Measurements from ENCODE around the gene SNAP25. TPM values are rescaled to one million over a fixed set of nuclear protein-coding genes. Genes with fewer than 3 reads are reported as not detected.

Gene SNAP25
- total RNA-seq, 1 experiment from 2014 or later: 0.39 TPM

DNA sequence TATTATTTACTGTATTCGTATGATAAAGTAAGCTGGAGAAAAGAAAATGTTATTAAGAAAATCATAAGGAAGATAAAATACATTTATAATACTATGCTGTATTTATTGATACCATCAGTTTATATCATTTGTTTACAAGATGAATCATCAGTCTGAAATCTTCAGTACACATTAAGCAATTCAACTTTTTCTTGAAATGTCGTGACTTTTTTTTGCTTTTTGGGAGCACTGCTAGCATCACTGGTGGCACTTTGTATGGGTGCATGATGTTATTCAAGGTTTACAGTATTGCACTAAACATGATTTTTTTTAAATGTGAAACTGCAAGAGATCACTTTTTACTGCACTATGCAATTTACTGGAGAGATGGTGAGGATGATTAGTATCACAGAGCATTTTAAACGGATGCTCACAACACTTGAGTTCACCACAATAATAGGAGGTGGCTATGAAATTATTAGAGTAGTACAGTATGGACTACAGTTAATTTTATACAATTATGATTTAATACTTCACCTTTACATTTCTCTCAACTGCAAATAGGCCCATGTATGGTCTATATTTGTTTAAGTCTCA, 85.9 kb downstream of the SNAP25 start (continued):
- TF ChIP-seq, protein P1, sequence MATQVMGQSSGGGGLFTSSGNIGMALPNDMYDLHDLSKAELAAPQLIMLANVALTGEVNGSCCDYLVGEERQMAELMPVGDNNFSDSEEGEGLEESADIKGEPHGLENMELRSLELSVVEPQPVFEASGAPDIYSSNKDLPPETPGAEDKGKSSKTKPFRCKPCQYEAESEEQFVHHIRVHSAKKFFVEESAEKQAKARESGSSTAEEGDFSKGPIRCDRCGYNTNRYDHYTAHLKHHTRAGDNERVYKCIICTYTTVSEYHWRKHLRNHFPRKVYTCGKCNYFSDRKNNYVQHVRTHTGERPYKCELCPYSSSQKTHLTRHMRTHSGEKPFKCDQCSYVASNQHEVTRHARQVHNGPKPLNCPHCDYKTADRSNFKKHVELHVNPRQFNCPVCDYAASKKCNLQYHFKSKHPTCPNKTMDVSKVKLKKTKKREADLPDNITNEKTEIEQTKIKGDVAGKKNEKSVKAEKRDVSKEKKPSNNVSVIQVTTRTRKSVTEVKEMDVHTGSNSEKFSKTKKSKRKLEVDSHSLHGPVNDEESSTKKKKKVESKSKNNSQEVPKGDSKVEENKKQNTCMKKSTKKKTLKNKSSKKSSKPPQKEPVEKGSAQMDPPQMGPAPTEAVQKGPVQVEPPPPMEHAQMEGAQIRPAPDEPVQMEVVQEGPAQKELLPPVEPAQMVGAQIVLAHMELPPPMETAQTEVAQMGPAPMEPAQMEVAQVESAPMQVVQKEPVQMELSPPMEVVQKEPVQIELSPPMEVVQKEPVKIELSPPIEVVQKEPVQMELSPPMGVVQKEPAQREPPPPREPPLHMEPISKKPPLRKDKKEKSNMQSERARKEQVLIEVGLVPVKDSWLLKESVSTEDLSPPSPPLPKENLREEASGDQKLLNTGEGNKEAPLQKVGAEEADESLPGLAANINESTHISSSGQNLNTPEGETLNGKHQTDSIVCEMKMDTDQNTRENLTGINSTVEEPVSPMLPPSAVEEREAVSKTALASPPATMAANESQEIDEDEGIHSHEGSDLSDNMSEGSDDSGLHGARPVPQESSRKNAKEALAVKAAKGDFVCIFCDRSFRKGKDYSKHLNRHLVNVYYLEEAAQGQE (IDR thresholded peaks at IDR 0.05; ENCODE audit: low read depth): no peak
- TF ChIP-seq POLR2AphosphoS5 (IDR thresholded peaks at IDR 0.05; ENCODE audit: low read depth, low read length) (no peak), ZFX (IDR thresholded peaks at IDR 0.05) (no peak), EGR1 (IDR thresholded peaks at IDR 0.05; ENCODE audit: low read depth) (no peak)

DNA sequence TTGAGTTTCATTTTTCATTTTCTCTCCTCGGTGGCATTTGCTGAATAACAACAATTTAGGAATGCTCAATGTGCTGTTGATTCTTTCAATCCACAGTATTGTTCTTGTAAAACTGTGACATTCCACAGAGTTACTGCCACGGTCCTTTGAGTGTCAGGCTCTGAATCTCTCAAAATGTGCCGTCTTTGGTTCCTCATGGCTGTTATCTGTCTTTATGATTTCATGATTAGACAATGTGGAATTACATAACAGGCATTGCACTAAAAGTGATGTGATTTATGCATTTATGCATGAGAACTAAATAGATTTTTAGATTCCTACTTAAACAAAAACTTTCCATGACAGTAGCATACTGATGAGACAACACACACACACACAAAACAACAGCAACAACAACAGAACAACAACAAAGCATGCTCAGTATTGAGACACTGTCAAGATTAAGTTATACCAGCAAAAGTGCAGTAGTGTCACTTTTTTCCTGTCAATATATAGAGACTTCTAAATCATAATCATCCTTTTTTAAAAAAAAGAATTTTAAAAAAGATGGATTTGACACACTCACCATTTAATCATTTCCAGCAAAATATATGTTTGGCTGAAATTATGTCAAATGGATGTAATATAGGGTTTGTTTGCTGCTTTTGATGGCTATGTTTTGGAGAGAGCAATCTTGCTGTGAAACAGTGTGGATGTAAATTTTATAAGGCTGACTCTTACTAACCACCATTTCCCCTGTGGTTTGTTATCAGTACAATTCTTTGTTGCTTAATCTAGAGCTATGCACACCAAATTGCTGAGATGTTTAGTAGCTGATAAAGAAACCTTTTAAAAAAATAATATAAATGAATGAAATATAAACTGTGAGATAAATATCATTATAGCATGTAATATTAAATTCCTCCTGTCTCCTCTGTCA, 88.1 kb downstream of the SNAP25 start:
- BruUV-seq (replicated peaks): no TSS peak
- Histone ChIP-seq H3K4me1 (ENCODE audit: control insufficient read depth in 1 of 2, insufficient read depth in 2 of 2, low read length in 2 of 2) (peaks cover 0 to 7% of the 10 kb centered on the region in 2 experiments; a peak in 3 of 4 replicates), H3K27ac (ENCODE audit: low read depth, low read length) (no peak overlapping the region), H3K9ac (ENCODE audit: low read length) (no peak overlapping the region), H3K9me3 (ENCODE audit: control insufficient read depth in 1 of 2, insufficient read depth in 1 of 2, low read depth in 1 of 2, low read length in 2 of 2) (no peaks in the 10 kb centered on the region), H2AFZ (ENCODE audit: low read depth, low read length, poor library complexity, severe bottlenecking) (no peak overlapping the region), H3K9me2 (ENCODE audit: insufficient read depth) (no peaks in the 10 kb centered on the region), H3K4me3 (replicated peaks in 1 of 2; ENCODE audit: low read depth in 1 of 2, low read length in 2 of 2) (no peak overlapping the region), H3K79me2 (ENCODE audit: insufficient read depth, low read length) (no peaks in the 10 kb centered on the region), H3K27me3 (ENCODE audit: insufficient read depth, low read length) (peaks cover 15% of the 10 kb centered on the region; the same call in 1 of the 2 replicates), H3K36me3 (ENCODE audit: control insufficient read depth in 1 of 2, insufficient read depth in 2 of 2, low read length in 2 of 2) (no peaks in the 10 kb centered on the region), H4K20me1 (ENCODE audit: insufficient read depth) (no peaks in the 10 kb centered on the region), H3K4me2 (ENCODE audit: low read length) (no peak overlapping the region)
- no peak for ATAC-seq
- RAD21 ChIA-PET (ENCODE audit: low non-redundant PET in 1 of 2, low total read pairs in 2 of 2, uncharacterized antibody in 2 of 2, unreplicated experiment in 2 of 2): no interaction called here
- CTCF ChIA-PET: no interaction called here
- TF ChIP-seq ZNF274 (IDR thresholded peaks at IDR 0.05; ENCODE audit: low read depth, low read length): no peak
- no peak for TF ChIP-seq SRF (IDR thresholded peaks at IDR 0.05; ENCODE audit: low read depth)
- no peak for TF ChIP-seq EZH2phosphoT487 (IDR thresholded peaks at IDR 0.05; ENCODE audit: borderline replicate concordance)
- TF ChIP-seq RAD21 (IDR thresholded peaks at IDR 0.05; ENCODE audit: low read depth): no peak
- no peak for TF ChIP-seq SP1 (IDR thresholded peaks at IDR 0.05; ENCODE audit: low read depth)
- POLR2A ChIA-PET: no interaction called here
- intact Hi-C loops (cut with micrococcal nuclease): no loop called here
- no peak for DNase-seq (ENCODE audit: low read depth, low spot score)
